Islet of Langerhans (tissue), 1 donor: ENCODE results near the gene ADAMTS16.

Source experiments
- FAIRE-seq: peaks from one replicate; lab custom pipeline; 2011; peaks lifted over from hg19 to GRCh38; lab: Jason Lieb, UNC

ADAMTS16 gene

GRCh38 chr5:5183189-5183699, 43.1 kb downstream of the ADAMTS16 start:
- FAIRE-seq, result no peak

- no peak for FAIRE-seq
Observed at GRCh38 chr5:5183933-5184332, 43.8 kb downstream of the ADAMTS16 start.

- FAIRE-seq, result no peak
Observed at GRCh38 chr5:5188376-5189050, 48.4 kb downstream of the ADAMTS16 start.

- no peak for FAIRE-seq
Observed at GRCh38 chr5:5189051-5189430, 48.9 kb downstream of the ADAMTS16 start.

GRCh38 chr5:5191906-5192305, 51.8 kb downstream of the ADAMTS16 start:
- no peak for FAIRE-seq

GRCh38 chr5:5192681-5193080, 52.6 kb downstream of the ADAMTS16 start:
- FAIRE-seq, result no peak

GRCh38 chr5:5195128-5195918, 55.2 kb downstream of the ADAMTS16 start:
- no peak for FAIRE-seq

- FAIRE-seq, result no peak
Observed at GRCh38 chr5:5198135-5198534, 58.0 kb downstream of the ADAMTS16 start.

- no peak for FAIRE-seq
Observed at GRCh38 chr5:5198815-5199214, 58.7 kb downstream of the ADAMTS16 start.

GRCh38 chr5:5199495-5199894, 59.4 kb downstream of the ADAMTS16 start:
- no peak for FAIRE-seq

GRCh38 chr5:5200133-5200532, 60.0 kb downstream of the ADAMTS16 start:
- FAIRE-seq, result no peak

- FAIRE-seq, result no peak
Observed at GRCh38 chr5:5202321-5202720, 62.2 kb downstream of the ADAMTS16 start.

GRCh38 chr5:5203451-5203850, 63.3 kb downstream of the ADAMTS16 start:
- no peak for FAIRE-seq

GRCh38 chr5:5207828-5208227, 67.7 kb downstream of the ADAMTS16 start:
- no peak for FAIRE-seq

- FAIRE-seq, result no peak
Observed at GRCh38 chr5:5209089-5209488, 69.0 kb downstream of the ADAMTS16 start.

GRCh38 chr5:5209510-5210286, 69.6 kb downstream of the ADAMTS16 start:
- FAIRE-seq, result no peak

- FAIRE-seq, result no peak
Observed at GRCh38 chr5:5217371-5217770, 77.2 kb downstream of the ADAMTS16 start.

GRCh38 chr5:5218396-5218795, 78.3 kb downstream of the ADAMTS16 start:
- FAIRE-seq, result no peak

- no peak for FAIRE-seq
Observed at GRCh38 chr5:5219541-5219940, 79.4 kb downstream of the ADAMTS16 start.

- FAIRE-seq, result no peak
Observed at GRCh38 chr5:5220901-5221631, 80.9 kb downstream of the ADAMTS16 start.

- no peak for FAIRE-seq
Observed at GRCh38 chr5:5221724-5222123, 81.6 kb downstream of the ADAMTS16 start.

- no peak for FAIRE-seq
Observed at GRCh38 chr5:5231576-5231975, 91.4 kb downstream of the ADAMTS16 start.
